ENCODE measurements around the gene MLPH.

MLPH gene

DNA sequence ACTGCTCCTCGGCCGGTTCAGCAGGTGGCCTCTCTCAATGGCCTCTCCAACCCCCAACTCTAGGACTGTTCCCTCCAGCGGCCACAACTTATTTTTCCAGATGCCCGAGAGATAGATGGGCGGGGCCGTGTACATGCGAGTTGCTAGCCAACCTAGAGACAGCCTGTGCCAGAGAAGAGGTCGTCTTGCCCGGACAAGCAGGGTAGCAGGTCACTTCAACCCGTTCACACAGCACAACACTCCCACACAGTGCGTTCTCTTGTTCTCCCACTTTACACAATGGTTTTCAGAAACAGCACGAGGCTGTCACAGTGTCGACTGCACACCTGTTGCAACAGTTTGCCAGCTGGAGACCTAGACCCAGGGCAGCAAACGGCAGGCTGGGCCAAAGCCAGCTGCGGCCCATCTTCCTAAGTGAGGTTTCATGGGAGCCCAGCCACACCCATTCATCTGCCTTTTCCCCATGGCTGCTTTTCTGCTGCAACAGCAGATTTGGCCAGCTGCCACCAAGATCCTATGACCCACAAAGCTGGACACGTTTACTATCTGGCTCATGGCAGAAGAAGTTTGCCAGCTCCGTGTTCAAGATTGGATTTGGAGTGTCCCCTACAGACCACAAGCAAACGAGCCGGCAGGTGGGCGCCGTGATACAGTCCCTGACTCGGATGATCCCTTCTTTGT, 72.0 kb downstream of the MLPH start:
- WGBS, 2 experiments (ENCODE audit: insufficient coverage in 2 of 2), result 81 to 84% methylated on average over 18 to 20 of the region's 22 CpGs
- H3K4me3 ChIP-seq (ENCODE audit: extremely low read depth, insufficient read depth, low read length, poor library complexity, severe bottlenecking), result no peak overlapping the region
- H3K27ac ChIP-seq (ENCODE audit: low read depth, low read length, severe bottlenecking), result no peak overlapping the region
- no peaks in the 10 kb centered on the region for H3K9me3 ChIP-seq (ENCODE audit: control insufficient read depth, low read length)
- no peaks in the 10 kb centered on the region for H3K36me3 ChIP-seq (ENCODE audit: control insufficient read depth, insufficient read depth, low read length)
- no peaks in the 10 kb centered on the region for H3K4me1 ChIP-seq (ENCODE audit: control insufficient read depth, insufficient read depth, low read length, poor library complexity, severe bottlenecking)

DNA sequence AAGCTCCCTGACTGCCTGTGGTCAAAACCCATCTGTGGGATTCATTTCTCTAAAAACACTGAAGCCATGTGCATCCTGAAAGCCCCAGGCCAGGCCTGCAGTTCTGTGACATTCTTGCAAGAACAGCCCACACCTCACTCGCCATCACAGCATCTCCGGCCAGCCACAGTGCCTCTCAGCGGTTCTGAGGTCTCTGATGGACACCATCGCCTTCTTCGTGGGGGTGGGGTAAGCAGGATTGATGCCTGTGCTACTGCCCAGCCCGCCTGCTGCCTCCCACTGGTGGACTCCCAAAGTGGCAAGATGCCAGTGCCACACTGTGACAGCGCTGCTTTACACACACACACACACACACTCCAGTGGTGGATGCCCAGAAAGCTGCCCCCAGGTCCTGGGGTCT, 74.2 kb downstream of the MLPH start:
- WGBS, 2 experiments (ENCODE audit: insufficient coverage in 2 of 2), result 88 to 90% methylated on average over 5 to 6 of the region's 7 CpGs
- Histone ChIP-seq H3K4me3 (ENCODE audit: extremely low read depth, insufficient read depth, low read length, poor library complexity, severe bottlenecking) (no peak overlapping the region), H3K4me1 (ENCODE audit: control insufficient read depth, insufficient read depth, low read length, poor library complexity, severe bottlenecking) (no peaks in the 10 kb centered on the region), H3K36me3 (ENCODE audit: control insufficient read depth, insufficient read depth, low read length) (no peaks in the 10 kb centered on the region), H3K27ac (ENCODE audit: low read depth, low read length, severe bottlenecking) (no peak overlapping the region), H3K9me3 (ENCODE audit: control insufficient read depth, low read length) (no peaks in the 10 kb centered on the region)

DNA sequence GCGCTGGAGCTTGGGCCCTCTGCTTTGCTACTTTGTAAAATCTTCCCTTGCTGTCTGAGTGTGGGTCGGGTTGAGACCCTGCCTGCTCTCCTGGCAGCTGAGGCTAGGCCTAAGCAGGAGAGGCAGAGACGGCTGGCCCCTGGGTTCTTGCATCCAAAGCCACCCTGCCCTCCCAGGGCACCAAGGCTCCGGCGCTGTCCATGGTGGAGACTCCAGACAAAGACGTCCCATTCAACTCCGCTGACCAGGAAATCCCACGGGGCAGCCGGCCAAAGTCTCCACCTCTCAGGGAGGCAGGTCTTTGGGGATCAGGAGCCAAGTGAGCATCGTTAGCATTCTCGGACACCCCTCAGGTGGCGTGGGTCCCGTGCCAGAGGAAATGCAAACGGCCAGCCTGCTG, 76.8 kb downstream of the MLPH start:
- no peaks in the 10 kb centered on the region for H3K9me3 ChIP-seq (ENCODE audit: control insufficient read depth, low read length)
- no peaks in the 10 kb centered on the region for H3K4me1 ChIP-seq (ENCODE audit: control insufficient read depth, insufficient read depth, low read length, poor library complexity, severe bottlenecking)
- 38 to 44% methylated on average over 8 to 13 of the region's 14 CpGs for WGBS, 2 experiments (ENCODE audit: insufficient coverage in 2 of 2)
- H3K27ac ChIP-seq (ENCODE audit: low read depth, low read length, severe bottlenecking), result no peak overlapping the region
- H3K36me3 ChIP-seq (ENCODE audit: control insufficient read depth, insufficient read depth, low read length), result no peaks in the 10 kb centered on the region
- no peak overlapping the region for H3K4me3 ChIP-seq (ENCODE audit: extremely low read depth, insufficient read depth, low read length, poor library complexity, severe bottlenecking)

DNA sequence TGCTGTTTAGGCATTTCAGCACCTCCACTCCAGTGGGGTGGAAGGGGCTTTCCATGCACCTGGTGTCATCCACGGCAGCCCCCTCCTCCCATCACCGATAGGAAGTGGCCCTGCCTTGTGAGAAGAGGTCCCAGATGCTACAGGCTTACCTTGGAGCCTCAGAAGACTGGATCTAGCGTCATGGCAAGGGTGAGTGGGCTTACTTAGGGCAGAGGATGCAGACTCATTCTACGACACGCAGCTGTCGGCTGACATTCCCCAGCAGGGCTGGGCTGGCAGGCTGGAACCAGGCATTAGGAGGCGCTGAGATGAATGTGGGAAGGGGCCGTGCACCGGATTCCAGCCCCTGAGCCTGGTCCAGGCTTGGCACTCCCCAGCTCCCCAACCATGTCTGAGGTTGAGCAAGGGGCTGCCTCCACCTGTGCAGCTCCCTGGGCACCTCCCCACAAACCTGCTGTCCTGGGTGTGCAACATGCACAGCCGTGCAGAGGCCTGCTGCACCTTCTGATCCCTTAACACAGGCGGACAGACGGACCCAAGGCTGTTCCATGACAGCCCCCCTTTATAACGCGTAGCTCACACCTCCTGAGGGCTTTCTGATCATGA, 77.6 kb downstream of the MLPH start:
- H3K9me3 ChIP-seq (ENCODE audit: control insufficient read depth, low read length), result no peaks in the 10 kb centered on the region
- 85 to 89% methylated on average over 13 to 14 of the region's 14 CpGs for WGBS, 2 experiments (ENCODE audit: insufficient coverage in 2 of 2)

DNA sequence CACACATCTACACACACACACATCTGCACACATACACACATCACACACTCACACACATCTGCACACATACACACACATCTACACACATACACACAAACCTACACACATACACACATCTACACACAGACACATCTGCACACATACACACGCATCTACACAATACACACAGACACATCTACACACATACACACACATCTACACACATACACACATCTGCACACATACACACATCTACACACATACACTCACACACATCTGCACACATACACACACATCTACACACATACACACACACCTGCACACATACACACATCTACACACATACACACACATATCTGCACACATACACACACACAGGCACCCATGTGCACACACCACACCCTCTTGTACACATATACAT, 78.9 kb downstream of the MLPH start:
- H3K4me3 ChIP-seq (ENCODE audit: extremely low read depth, insufficient read depth, low read length, poor library complexity, severe bottlenecking), result no peak overlapping the region
- no peak overlapping the region for H3K27ac ChIP-seq (ENCODE audit: low read depth, low read length, severe bottlenecking)
- no peaks in the 10 kb centered on the region for H3K4me1 ChIP-seq (ENCODE audit: control insufficient read depth, insufficient read depth, low read length, poor library complexity, severe bottlenecking)
- H3K36me3 ChIP-seq (ENCODE audit: control insufficient read depth, insufficient read depth, low read length), result no peaks in the 10 kb centered on the region
- 56 to 100% methylated on average over 1 of the region's 1 CpG for WGBS, 2 experiments (ENCODE audit: insufficient coverage in 2 of 2)
- H3K9me3 ChIP-seq (ENCODE audit: control insufficient read depth, low read length), result no peaks in the 10 kb centered on the region

More for the DNA sequence above, 77.6 kb downstream of the MLPH start:
- Histone ChIP-seq H3K27ac (ENCODE audit: low read depth, low read length, severe bottlenecking) (no peak overlapping the region), H3K36me3 (ENCODE audit: control insufficient read depth, insufficient read depth, low read length) (no peaks in the 10 kb centered on the region), H3K4me1 (ENCODE audit: control insufficient read depth, insufficient read depth, low read length, poor library complexity, severe bottlenecking) (no peaks in the 10 kb centered on the region), H3K4me3 (ENCODE audit: extremely low read depth, insufficient read depth, low read length, poor library complexity, severe bottlenecking) (no peak overlapping the region)

DNA sequence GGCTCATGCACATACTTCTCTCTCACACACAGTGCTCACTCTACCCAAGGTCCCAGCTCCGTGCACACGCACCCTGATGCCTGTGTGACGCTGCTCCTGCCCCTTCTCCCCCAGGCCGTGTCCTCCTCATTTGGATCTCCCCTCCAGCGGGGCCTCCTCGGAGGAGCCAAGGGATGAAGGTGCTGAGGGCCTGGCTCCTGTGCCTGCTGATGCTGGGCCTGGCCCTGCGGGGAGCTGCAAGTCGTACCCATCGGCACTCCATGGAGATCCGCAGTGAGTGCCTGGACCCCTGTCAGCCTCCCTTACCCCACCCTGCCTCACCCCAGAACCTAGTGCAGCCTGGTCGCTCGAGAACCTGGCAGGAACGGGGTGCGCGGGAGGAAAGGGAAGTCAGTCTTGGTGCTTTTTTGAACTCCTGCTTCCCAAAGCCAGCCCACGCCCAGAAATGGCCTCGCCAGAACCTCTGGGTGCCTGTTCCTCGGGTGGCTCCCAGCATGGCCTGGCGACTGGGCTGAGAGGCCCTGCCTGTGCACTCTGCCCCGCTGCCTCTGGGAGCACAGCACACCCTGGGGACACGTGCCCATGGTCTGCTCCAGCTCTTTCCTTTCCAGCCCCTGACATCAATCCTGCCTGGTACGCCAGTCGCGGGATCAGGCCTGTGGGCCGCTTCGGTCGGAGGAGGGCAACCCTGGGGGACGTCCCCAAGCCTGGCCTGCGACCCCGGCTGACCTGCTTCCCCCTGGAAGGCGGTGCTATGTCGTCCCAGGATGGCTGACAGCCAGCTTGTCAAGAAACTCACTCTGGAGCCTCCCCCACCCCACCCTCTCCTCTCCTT, 79.6 kb downstream of the MLPH start, which contains the start of gene PRLH:
Gene PRLH, plus strand, starts transcription at position 174 of the 835 bp plus-strand sequence. Its CDS starts 0 bp downstream, at position 174.
- H3K4me3 ChIP-seq (ENCODE audit: extremely low read depth, insufficient read depth, low read length, poor library complexity, severe bottlenecking), result no peak within 1 kb of the TSS
- H3K27ac ChIP-seq (ENCODE audit: low read depth, low read length, severe bottlenecking), result no peak within 1 kb of the TSS
- no peaks in the 10 kb centered on the region for H3K9me3 ChIP-seq (ENCODE audit: control insufficient read depth, low read length)
- H3K4me1 ChIP-seq (ENCODE audit: control insufficient read depth, insufficient read depth, low read length, poor library complexity, severe bottlenecking), result no peaks in the 10 kb centered on the region
- WGBS, 2 experiments (ENCODE audit: insufficient coverage in 2 of 2), result 86 to 89% methylated on average over 30 to 32 of the region's 32 CpGs
- no peaks in the 10 kb centered on the region for H3K36me3 ChIP-seq (ENCODE audit: control insufficient read depth, insufficient read depth, low read length)

DNA sequence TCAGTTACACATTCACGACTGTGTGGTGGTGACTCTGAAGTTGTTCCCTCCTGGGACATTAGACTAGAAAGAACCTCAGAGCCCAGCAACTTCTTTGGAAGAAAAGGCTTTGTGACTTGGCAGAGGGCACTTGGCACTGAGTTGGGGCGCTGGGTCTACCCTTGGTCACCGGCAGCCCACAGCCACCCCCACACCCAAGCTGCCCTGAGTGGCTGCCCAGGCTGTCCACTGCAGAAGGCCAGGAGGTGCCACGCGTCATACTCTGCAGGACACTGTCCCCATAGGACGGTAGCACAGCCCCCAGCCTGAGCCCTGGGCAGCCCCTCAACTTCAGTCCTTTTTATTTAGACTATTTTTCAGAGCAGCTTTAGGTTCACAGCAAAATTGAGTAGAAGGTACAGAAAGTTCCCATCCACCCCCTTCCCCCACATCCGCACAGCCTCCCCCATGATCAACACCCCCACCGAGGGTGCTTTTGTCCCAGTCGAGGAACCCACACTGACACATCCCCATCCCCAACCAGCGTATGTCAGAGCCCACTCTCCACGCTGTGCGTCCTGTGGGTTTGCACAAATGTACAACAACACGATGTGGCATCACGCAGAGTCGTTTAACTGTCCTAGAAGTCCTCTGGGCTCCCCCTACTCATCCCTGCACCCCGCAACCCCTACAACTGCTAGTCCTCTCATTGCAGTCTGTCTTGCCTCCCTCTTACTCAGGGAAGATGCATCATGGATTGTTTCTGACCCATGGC, 80.4 kb downstream of the MLPH start:
- no peak overlapping the region for H3K27ac ChIP-seq (ENCODE audit: low read depth, low read length, severe bottlenecking)
- no peaks in the 10 kb centered on the region for H3K36me3 ChIP-seq (ENCODE audit: control insufficient read depth, insufficient read depth, low read length)
- H3K4me1 ChIP-seq (ENCODE audit: control insufficient read depth, insufficient read depth, low read length, poor library complexity, severe bottlenecking), result peaks cover 4% of the 10 kb centered on the region
- 85 to 92% methylated on average over 12 to 15 of the region's 16 CpGs for WGBS, 2 experiments (ENCODE audit: insufficient coverage in 2 of 2)
- H3K9me3 ChIP-seq (ENCODE audit: control insufficient read depth, low read length), result no peaks in the 10 kb centered on the region
- no peak overlapping the region for H3K4me3 ChIP-seq (ENCODE audit: extremely low read depth, insufficient read depth, low read length, poor library complexity, severe bottlenecking)

DNA sequence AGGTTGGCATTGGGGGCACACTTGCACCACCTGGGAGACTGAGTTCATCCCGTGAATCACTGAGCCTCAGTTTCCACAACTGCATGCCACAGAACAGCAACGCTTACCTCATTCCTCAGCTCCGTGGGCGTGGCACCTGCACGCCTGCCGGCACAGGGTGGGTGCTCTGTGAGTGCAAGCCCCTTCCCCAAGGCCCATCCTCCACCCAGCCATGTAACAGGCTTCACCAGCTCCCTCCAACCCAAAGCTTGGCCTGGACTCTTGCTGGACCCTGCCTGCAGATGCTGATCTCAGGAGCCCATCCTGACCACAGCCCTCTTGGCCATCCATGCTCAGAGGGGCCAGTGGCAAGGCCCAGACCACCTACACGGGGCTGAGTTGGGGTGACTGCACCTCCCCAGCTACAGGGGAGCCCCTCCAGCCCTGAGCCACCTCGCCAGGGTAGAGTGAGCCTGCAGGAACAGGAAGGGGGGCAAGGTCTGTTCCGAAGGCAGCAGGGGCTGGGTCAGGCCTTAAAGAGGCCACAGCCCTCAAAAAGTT, 81.1 kb downstream of the MLPH start:
- Histone ChIP-seq H3K4me3 (ENCODE audit: extremely low read depth, insufficient read depth, low read length, poor library complexity, severe bottlenecking) (no peak overlapping the region), H3K27ac (ENCODE audit: low read depth, low read length, severe bottlenecking) (no peak overlapping the region), H3K4me1 (ENCODE audit: control insufficient read depth, insufficient read depth, low read length, poor library complexity, severe bottlenecking) (peaks cover 7% of the 10 kb centered on the region), H3K36me3 (ENCODE audit: control insufficient read depth, insufficient read depth, low read length) (no peaks in the 10 kb centered on the region), H3K9me3 (ENCODE audit: control insufficient read depth, low read length) (no peaks in the 10 kb centered on the region)
- WGBS, 2 experiments (ENCODE audit: insufficient coverage in 2 of 2), result 81 to 85% methylated on average over 9 of the region's 9 CpGs

DNA sequence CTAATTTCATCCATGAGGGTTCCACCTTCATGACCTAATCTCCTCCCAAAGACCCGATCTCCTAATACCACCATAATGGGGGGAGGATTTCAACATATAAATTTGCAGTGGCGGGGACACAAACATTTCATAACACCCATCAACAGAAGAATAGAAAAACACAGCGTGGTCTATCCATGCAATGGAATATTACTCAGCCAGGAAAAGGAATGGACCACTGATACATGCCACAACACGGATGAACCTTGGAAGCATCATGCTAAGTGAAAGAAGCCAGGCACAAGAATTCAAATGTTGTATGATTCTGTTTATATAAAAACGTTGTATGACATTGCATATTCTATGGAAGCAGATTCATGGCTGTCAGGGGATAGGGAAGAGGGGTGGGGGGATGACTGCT, 82.0 kb downstream of the MLPH start:
- 93 to 100% methylated on average over 2 to 3 of the region's 5 CpGs for WGBS, 2 experiments (ENCODE audit: insufficient coverage in 2 of 2)
- Histone ChIP-seq H3K36me3 (ENCODE audit: control insufficient read depth, insufficient read depth, low read length) (no peaks in the 10 kb centered on the region), H3K4me3 (ENCODE audit: extremely low read depth, insufficient read depth, low read length, poor library complexity, severe bottlenecking) (no peak overlapping the region), H3K9me3 (ENCODE audit: control insufficient read depth, low read length) (no peaks in the 10 kb centered on the region), H3K4me1 (ENCODE audit: control insufficient read depth, insufficient read depth, low read length, poor library complexity, severe bottlenecking) (peaks cover 7% of the 10 kb centered on the region), H3K27ac (ENCODE audit: low read depth, low read length, severe bottlenecking) (no peak overlapping the region)

DNA sequence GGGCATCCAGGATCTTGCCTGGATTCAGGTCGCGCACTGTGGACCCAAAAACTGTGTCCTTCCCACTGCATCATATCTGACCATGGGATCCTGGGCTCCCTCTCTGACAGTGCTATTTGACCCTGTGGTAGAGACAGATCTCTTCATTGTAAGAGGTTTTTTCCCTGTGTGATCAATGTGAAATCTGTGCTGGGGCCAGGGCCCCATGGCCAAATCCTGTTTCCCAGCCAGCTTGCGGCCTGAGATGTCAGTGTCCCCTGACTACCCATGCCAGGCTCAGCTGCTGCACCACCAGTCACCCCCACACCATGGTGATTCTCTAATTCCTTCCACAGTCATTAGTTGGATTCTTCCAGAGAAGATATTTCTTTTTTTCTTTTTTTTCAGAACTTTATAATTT, 82.8 kb downstream of the MLPH start:
- 83 to 100% methylated on average over 1 to 2 of the region's 3 CpGs for WGBS, 2 experiments (ENCODE audit: insufficient coverage in 2 of 2)
- no peak overlapping the region for H3K27ac ChIP-seq (ENCODE audit: low read depth, low read length, severe bottlenecking)
- no peaks in the 10 kb centered on the region for H3K9me3 ChIP-seq (ENCODE audit: control insufficient read depth, low read length)
- no peaks in the 10 kb centered on the region for H3K36me3 ChIP-seq (ENCODE audit: control insufficient read depth, insufficient read depth, low read length)
- no peak overlapping the region for H3K4me3 ChIP-seq (ENCODE audit: extremely low read depth, insufficient read depth, low read length, poor library complexity, severe bottlenecking)
- H3K4me1 ChIP-seq (ENCODE audit: control insufficient read depth, insufficient read depth, low read length, poor library complexity, severe bottlenecking), result peaks cover 10% of the 10 kb centered on the region
